HG03196 (cell line): ENCODE data around the gene PCSK2.

Experiments used
- ATAC-seq: cut with Tn5 transposase; IDR thresholded peaks from one replicate; pipeline ENCODE4 v1.9.1; 2021; ENCODE audit not compliant: unreplicated experiment

PCSK2 gene

DNA sequence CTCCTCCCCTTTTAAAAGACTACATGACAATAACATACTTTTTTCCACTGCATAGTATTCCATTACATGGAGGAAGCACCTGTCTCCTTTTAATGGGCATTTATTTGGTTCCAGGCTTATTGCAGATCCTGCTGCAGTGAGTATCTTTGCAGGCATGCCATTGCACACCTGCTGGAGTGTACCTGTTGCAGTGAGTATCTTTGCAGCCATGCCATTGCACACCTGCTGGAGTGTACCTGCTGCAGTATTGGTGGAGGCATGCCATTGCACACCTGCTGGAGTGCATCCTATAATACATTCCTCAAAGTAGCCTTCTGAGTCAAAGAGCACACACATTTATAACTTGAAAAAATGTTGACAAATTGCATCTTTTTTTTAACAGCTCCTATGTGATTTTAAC, 302.7 kb downstream of the PCSK2 start:
- no peak for ATAC-seq

DNA sequence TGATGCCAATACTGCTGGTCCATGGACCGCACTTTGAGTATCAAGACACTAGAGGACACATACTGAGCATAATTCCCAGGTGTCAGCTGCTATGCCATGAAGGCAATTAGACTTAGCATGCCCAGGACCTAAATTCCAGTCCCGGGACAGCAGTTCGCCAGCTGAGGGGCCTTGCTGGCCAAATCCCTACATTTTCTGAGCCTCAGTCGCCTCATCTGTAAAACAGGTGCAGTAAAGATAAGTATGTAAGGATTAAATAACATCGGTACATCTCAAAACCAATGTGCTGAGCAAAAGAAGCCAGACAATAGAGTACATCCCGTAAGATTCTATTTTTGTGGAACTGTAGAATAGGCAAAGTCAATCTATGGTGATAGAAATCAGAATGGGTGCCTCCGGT, 303.3 kb downstream of the PCSK2 start:
- no peak for ATAC-seq

DNA sequence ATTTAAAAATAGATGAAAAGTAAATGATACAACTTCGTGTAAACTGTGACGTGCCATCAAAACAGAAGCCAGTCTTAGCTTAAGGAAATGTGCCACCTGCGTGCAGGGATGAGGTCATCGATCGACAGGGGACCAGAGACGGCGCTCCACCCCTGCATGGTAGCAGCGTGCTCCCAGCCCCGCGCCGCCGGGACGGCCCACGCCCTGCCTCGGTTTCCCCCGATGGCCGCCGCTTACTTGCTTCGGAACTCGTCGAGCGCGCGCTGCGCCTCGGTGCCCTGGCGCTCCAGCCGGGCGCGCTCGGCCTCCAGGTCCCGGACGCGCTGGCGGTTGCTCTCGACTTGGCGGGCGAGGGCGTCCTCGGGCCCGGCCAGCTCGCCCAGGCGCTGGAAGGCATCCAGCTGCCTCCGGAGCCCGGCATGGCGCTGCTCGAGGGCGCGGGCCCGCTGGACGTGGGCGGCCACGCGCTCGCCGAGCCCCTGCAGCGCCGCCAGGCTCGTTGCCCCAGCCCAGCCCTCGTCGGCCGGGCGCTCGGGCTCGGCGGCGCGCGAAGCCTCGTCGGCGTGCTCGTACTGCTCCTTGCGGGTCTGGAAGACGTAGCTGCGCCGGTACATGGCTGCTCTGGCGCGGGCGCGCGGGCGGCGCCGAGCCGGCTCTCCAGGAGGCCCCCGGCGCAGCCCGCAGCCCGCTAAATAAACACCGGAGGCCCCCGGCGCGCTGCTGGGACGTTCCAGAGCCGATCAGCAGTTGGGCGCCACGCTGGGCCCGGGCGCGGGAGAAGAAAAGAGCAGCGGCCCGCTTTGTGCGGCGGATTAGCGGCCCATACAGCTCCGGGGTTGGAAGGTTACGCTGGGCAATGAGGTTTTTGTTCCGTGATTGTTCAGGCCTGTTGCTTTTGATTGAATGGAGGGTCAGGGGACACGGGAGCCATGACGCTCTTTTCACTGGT, 304.1 kb downstream of the PCSK2 start, which contains the start of gene BFSP1:
Gene BFSP1 (minus strand): TSS at position 664 of the 949 bp plus-strand sequence. CDS start 50 bp downstream, at position 614.
- ATAC-seq = no peak

DNA sequence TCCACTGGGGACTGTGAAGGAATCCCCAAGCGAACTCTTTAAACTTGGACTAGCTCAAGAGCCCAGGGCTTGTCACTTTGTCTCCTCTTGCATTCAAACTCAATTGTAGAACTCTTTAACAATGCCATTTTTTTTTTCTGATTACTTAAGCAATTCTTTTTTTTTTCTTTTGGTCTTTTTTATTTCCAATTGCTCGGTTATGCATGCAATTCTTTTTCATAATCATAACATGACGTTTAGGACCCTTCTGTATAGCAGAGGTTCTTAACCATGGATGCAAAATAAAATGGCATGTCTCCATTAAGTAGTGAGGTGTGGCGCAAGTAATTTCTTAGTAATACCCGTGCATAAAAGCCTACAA, 304.8 kb downstream of the PCSK2 start:
- no peak for ATAC-seq

DNA sequence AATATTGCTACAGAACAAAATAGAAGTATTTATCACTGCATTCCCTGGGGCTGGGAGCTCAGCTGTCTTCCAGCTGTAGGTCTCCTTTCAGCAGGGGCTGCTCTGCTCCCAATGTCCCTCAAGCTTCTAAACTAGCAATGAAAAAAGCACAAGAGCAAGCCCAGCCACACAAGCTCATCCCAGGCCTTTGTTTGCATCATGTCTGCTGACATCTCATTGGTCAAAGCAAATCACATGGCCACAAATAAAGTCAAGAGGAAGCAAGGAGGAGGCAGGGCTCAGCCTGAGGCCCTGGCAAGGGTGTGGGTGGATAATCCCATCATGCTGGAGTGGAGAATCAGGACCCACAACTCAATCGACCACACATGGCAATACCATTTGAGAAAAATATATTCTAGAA, 306.6 kb downstream of the PCSK2 start:
- no peak for ATAC-seq

DNA sequence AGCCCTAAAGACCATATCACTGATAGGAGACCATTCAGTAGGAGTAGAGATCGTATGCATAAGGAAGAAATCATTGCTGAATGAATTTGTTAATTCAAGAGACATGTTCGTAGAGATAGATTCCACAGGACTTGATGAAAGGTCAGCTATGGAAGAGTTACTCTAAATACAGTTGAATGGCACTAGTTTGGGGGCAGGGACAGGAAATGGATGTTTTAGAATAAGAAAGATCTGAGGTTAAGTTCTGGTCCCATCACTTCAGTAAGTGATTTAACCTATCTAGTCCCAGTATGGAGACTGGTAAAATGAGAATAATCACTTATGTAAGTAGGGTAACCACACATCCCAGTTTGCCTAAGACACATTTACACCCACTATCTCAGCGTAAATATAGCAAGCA, 307.2 kb downstream of the PCSK2 start:
- no peak for ATAC-seq
